Esophagus squamous epithelium (tissue), 5 donors: ENCODE results near the gene PFDN1. TPM values are rescaled to one million over a fixed set of nuclear protein-coding genes. Genes with fewer than 3 reads are reported as not detected.

Experiments
- DNase-seq: peaks from one replicate; lab custom pipeline; 2025; lab: John Stamatoyannopoulos, UW
- H3K27ac ChIP-seq, 4 donors: fragments of 200-600 bp; sonication (generic); one replicate each; pipeline ENCODE4 v1.5.1; 2016 to 2019; ENCODE audit warnings: mild to moderate bottlenecking in 1 of 4
- H3K27me3 ChIP-seq, 4 donors: fragments of 200-600 bp; sonication (generic); 1 replicate in 3 of 4; 2 replicates in 1 of 4; pipeline versions ENCODE4 v1.5.1 to v1.6.0; 2017 to 2021; ENCODE audit warnings: antibody characterized with exemption in 1 of 4
- H3K36me3 ChIP-seq, 3 donors: fragments of 200-600 bp; sonication (generic); one replicate each; pipeline ENCODE4 v1.5.1; 2016 to 2019
- H3K4me1 ChIP-seq, 3 donors: fragments of 200-600 bp; sonication (generic); one replicate each; pipeline ENCODE4 v1.5.1; 2017 to 2019
- H3K4me3 ChIP-seq, 4 donors: fragments of 200-600 bp; sonication (generic); 1 replicate in 3 of 4; 2 replicates in 1 of 4; pipeline ENCODE4 v1.5.1; 2016 to 2019; ENCODE audit warnings: mild to moderate bottlenecking in 2 of 4, moderate library complexity in 1 of 4
- H3K9me3 ChIP-seq, 3 donors: fragments of 200-600 bp; sonication (generic); one replicate each; pipeline ENCODE4 v1.5.1; 2016 to 2019
- CTCF ChIP-seq, 6 experiments: fragments of 450-650 bp in 4 of 6; fragments of 200-600 bp in 2 of 6; sonication (generic) in 2 of 6; IDR thresholded peaks; one replicate each; pipeline ENCODE4 v1.5.1; 2016 to 2019; ENCODE audit warnings: antibody characterized with exemption in 6 of 6, mild to moderate bottlenecking in 4 of 6, moderate library complexity in 4 of 6
- POLR2A ChIP-seq, 4 donors: fragments of 450-650 bp; IDR thresholded peaks; one replicate each; pipeline ENCODE4 v1.6.1; 2017; ENCODE audit warnings: antibody characterized with exemption in 4 of 4, mild to moderate bottlenecking in 4 of 4, moderate library complexity in 3 of 4
- WGBS, 2 donors: methylation state at CpG; one replicate each; pipeline ENCODE4 v1.1.5; 2018; 5-methylcytosine and 5-hydroxymethylcytosine counted together
- intact Hi-C: fragments of 100-400 bp; cut with DNase I; formaldehyde crosslinking; loops from one replicate; pipeline ENCODE4 v1.15.0; 2022
- total RNA-seq, 4 donors: library from RNA; depleted of rRNA; stranded (reverse); fragments of >200 nt; gene quantifications; one replicate each; pipeline ENCODE4 v1.1.0, GENCODE V29; 2016
- donor health status: DM: yes; HTN: yes; CAD: no.

Gene PFDN1
- total RNA-seq, 4 donors from 2014 or later, result 38.1 to 67.5 (median 60.4) TPM

DNA sequence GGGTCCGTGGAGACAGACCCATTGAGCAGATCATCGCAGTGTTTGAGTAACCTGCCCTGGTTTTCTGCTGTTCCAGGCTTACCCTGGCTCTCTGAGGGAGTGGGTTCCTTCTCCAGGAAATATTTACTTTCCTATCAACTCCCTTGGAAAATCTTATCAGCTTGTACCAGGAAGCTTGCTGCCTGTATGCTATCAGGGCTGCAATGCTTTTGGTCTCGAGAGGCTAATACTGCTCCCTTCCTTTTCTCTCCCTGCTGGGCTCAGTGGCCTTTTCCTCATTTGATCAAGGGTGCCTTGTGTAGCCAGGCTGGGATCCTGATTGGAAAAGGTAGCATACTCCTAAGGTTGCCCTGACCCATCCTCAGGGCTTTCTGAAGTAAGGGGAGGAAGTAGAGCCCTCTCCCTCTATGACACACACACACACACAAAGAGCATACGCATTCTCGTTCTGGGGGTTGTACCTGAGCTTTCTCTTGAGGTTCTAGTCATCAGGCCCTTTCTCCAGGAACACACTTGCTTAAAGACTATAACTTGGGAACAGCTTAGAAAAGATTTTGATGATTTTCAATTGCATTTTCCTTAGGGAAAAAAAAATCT lies 86.3 kb downstream of the PFDN1 start:
- intact Hi-C loops, result no loop called here
- Histone ChIP-seq H3K36me3 (no peaks in the 10 kb centered on the region), H3K9me3 (no peaks in the 10 kb centered on the region), H3K4me3 (no peak overlapping the region), H3K4me1 (peaks cover 0 to 44% (median 8%) of the 10 kb centered on the region in 3 donors), H3K27me3 (no peaks in the 10 kb centered on the region), H3K27ac (peak overlapping the region in 1 of 4 donors; percentile 17)
- TF ChIP-seq POLR2A (IDR thresholded peaks at IDR 0.05), result no peak
- DNase-seq, result no peak
- 76 to 80% methylated on average over 5 of the region's 5 CpGs for WGBS, 2 donors

GRCh38 chr5:140215276-140215675 lies 87.6 kb downstream of the PFDN1 start:
- Histone ChIP-seq H3K27me3 (no peaks in the 10 kb centered on the region), H3K9me3 (no peaks in the 10 kb centered on the region), H3K4me3 (no peak overlapping the region), H3K4me1 (peaks cover 0 to 31% (median 5%) of the 10 kb centered on the region in 3 donors), H3K36me3 (no peaks in the 10 kb centered on the region), H3K27ac (no peak overlapping the region)
- 83 to 100% methylated on average over 1 of the region's 1 CpG for WGBS, 2 donors
- intact Hi-C loops, result no loop called here
- no peak for DNase-seq
- TF ChIP-seq CTCF (IDR thresholded peaks at IDR 0.05), result no peak
- TF ChIP-seq POLR2A (IDR thresholded peaks at IDR 0.05), result no peak

DNA sequence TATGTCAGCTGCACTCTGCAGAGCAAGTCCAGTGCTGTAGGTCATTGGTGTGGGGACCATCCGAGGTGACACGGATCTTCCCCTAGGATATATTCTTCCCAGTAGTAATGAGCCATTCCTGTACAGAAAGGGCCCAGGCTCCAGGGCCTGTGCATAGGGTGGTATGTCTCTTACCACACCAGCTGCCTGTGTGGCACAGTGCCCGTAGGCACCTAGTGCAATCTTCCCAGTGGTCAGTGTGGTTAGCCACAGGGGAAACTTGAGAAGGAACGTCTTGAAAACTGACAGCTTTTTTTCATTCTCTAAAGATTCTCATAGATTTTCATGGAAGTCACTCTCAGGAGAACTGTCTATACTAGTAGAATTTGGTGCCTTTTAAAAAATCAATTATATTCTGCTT lies 88.1 kb downstream of the PFDN1 start:
- Histone ChIP-seq H3K27ac (no peak overlapping the region), H3K4me1 (peaks cover 0 to 28% (median 5%) of the 10 kb centered on the region in 3 donors), H3K36me3 (no peaks in the 10 kb centered on the region), H3K27me3 (no peaks in the 10 kb centered on the region), H3K4me3 (no peak overlapping the region), H3K9me3 (no peaks in the 10 kb centered on the region)
- WGBS, 2 donors, result 71 to 78% methylated on average over 3 to 4 of the region's 4 CpGs
- TF ChIP-seq POLR2A (IDR thresholded peaks at IDR 0.05), result no peak
- no peak for DNase-seq
- intact Hi-C loops, result no loop called here

GRCh38 chr5:140213370-140213983 lies 89.4 kb downstream of the PFDN1 start:
- Histone ChIP-seq H3K27me3 (no peaks in the 10 kb centered on the region), H3K4me1 (peaks cover 0 to 17% (median 0%) of the 10 kb centered on the region in 3 donors), H3K27ac (no peak overlapping the region), H3K36me3 (no peaks in the 10 kb centered on the region), H3K4me3 (no peak overlapping the region), H3K9me3 (no peaks in the 10 kb centered on the region)
- TF ChIP-seq POLR2A (IDR thresholded peaks at IDR 0.05) (no peak), CTCF (IDR thresholded peaks at IDR 0.05) (no peak)
- no peak for DNase-seq
- intact Hi-C loops, result no loop called here
- 92 to 96% methylated on average over 1 of the region's 1 CpG for WGBS, 2 donors

- TF ChIP-seq CTCF (IDR thresholded peaks at IDR 0.05) (no peak), POLR2A (IDR thresholded peaks at IDR 0.05) (no peak)
- Histone ChIP-seq H3K36me3 (no peaks in the 10 kb centered on the region), H3K27me3 (no peaks in the 10 kb centered on the region), H3K9me3 (no peaks in the 10 kb centered on the region), H3K27ac (no peak overlapping the region), H3K4me1 (no peaks in the 10 kb centered on the region), H3K4me3 (no peak overlapping the region)
- intact Hi-C loops, result no loop called here
- DNase-seq, result no peak
Observed at GRCh38 chr5:140208065-140208464, 94.8 kb downstream of the PFDN1 start.

GRCh38 chr5:140207250-140207964 lies 95.5 kb downstream of the PFDN1 start:
- intact Hi-C loops, result no loop called here
- Histone ChIP-seq H3K27me3 (no peaks in the 10 kb centered on the region), H3K4me3 (no peak overlapping the region), H3K4me1 (no peaks in the 10 kb centered on the region), H3K9me3 (no peaks in the 10 kb centered on the region), H3K36me3 (no peaks in the 10 kb centered on the region), H3K27ac (no peak overlapping the region)
- no peak for DNase-seq
- 56 to 63% methylated on average over 1 to 2 of the region's 2 CpGs for WGBS, 2 donors
- TF ChIP-seq POLR2A (IDR thresholded peaks at IDR 0.05) (no peak), CTCF (IDR thresholded peaks at IDR 0.05) (no peak)
